HL-60/S4 treated with phorbol 12-myristate 13-acetate at 8.2 ng/mL for 4 days and 3 days (cell line): ENCODE results near the gene TRDMT1.

Experiments used
- in situ Hi-C: fragments of 300-500 bp; cut with MboI; formaldehyde crosslinking; loops from 2 replicates; pipeline ENCODE4 v1.15.0; 2022; ENCODE audit warnings: low sequenced_read_pairs

Gene TRDMT1, protein sequence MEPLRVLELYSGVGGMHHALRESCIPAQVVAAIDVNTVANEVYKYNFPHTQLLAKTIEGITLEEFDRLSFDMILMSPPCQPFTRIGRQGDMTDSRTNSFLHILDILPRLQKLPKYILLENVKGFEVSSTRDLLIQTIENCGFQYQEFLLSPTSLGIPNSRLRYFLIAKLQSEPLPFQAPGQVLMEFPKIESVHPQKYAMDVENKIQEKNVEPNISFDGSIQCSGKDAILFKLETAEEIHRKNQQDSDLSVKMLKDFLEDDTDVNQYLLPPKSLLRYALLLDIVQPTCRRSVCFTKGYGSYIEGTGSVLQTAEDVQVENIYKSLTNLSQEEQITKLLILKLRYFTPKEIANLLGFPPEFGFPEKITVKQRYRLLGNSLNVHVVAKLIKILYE

GRCh38 chr10:17200912-17201793 is at the start of gene TRDMT1:
TSS of gene TRDMT1 (minus strand) at chr10:17201672. CDS start at chr10:17201634, 38 bp downstream.
- in situ Hi-C loops = no loop called here

- in situ Hi-C loops = loop anchor here (5.0 kb wide), 1 partner anchor 403 kb away; no protein-coding TSS in a partner anchor
Observed at GRCh38 chr10:17250736-17251135, 49.3 kb upstream of the TRDMT1 start.

DNA sequence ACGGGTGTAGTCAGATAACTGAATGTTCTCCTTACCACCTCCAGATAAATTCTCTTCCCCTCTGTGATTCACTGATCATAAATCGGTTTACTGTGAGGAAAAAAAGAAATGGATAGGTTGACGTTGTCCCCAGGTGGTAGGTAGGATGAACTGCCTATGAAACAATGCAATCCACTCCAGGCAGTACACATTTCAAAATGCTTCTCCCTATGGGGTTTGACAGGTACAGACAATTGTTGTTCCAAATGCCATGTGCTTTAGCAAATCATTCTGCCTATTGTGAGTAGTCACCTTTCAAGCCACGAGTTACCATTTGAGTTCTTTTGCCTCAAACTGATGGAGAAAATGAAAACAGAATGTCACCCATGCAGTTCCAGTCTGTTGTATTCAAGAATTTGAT is 48.3 kb upstream of the TRDMT1 start:
- in situ Hi-C loops = loop anchor here (5.0 kb wide), 1 partner anchor 403 kb away; no protein-coding TSS in a partner anchor

- in situ Hi-C loops = no loop called here
Observed at GRCh38 chr10:17248964-17249363, 47.5 kb upstream of the TRDMT1 start.

GRCh38 chr10:17247210-17247609 is 45.7 kb upstream of the TRDMT1 start:
- in situ Hi-C loops = no loop called here

DNA sequence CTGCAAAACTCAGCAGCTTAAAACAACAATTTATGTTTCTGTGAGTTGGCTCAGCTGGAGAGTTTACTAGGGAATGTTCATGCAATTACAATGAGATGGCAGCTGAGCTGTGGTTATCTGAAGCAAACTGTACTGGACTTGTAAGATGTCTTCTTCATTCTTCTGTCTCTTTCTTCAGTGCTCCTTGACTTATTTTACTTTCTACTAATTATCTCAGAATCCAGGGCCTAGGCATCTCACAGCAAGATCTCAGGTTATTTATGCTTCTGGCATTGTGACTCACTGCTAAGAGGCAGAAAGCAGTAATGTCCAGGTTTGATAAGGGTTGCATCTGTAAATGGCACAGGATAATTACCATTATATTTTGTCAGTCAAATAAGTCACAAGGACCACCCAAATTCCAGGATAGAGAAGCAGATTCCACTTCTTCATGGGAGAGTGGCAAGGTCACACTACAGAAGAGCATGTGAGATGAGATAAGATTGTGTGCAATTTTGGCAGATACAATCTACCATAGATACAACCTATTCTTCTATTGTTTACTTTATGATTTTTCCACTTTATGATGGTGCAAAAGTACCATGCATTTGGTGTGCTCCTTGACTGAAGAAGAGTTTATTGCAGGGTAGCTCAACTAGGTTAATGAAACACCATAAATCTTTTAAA is 43.4 kb upstream of the TRDMT1 start:
- in situ Hi-C loops = no loop called here

DNA sequence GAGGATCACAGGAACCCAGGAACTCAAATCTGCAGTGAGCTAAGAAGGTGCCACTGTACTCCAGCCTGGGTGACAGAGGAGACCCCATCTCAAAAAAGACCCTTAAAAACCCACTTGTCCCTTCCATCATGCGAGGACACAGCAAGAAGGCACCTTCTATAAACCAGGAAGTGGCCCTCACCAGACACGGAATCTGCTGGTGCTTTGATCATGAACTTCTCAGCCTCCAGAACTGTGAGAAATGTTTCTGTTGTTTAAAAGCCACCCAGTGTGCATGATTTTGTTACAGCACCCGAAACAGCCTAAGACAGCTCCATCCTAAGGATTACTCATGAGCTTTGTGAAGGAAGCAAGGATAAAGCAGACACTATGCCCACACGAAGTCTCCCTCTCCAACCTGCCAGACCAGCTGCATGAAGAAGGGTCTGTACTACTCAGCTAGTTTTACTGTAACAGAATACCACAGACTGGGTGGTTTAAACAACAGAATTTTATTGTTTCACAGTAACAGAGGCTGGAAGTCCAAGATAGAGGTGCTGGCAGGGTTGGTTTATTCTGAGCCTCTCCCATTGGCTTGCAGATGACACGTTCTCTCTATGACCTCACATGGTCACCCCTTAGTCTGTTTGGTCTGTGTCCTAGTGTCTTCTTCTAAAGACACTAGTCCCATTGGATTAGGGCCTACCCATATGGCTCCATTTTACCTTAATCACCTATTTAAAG is 40.3 kb upstream of the TRDMT1 start:
- in situ Hi-C loops = no loop called here

DNA sequence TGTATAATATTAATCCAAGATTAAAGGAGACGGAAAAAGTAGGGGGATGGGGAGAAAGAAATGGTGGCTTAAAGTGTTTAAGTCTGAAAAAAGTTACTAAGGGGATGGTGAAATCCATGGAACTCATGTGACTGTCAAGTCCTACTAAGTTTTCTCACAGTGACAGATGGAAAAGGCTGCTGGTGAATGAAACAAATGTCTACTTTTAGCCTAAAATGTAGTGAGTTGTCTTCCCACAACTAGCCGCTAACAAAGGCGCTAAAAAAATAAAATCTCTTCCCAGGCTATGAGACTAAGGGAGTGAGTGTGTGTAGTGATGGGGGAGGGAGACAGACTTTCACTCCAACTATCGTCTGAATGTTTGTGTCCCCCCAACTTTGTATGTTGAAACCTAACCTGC is 39.1 kb upstream of the TRDMT1 start:
- in situ Hi-C loops = no loop called here

DNA sequence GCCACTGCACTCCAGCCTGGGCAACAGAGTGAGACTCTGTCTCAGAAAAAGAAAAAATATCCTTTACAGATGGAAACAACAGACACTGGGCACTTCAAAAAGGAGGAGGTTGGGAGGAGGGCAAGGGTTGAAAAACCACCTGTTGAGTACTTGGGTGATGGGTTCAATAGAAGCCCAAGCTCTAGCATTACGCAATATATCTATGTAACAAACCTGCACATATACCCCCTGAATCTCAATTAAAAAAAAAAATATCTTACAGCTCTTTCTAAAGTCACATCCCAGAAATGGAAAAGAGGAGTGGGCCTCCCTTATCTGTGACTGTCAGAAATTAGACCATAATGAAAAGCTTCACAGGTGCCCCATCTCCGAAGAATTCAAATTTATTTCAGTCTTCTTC is 38.6 kb upstream of the TRDMT1 start:
- in situ Hi-C loops = no loop called here

DNA sequence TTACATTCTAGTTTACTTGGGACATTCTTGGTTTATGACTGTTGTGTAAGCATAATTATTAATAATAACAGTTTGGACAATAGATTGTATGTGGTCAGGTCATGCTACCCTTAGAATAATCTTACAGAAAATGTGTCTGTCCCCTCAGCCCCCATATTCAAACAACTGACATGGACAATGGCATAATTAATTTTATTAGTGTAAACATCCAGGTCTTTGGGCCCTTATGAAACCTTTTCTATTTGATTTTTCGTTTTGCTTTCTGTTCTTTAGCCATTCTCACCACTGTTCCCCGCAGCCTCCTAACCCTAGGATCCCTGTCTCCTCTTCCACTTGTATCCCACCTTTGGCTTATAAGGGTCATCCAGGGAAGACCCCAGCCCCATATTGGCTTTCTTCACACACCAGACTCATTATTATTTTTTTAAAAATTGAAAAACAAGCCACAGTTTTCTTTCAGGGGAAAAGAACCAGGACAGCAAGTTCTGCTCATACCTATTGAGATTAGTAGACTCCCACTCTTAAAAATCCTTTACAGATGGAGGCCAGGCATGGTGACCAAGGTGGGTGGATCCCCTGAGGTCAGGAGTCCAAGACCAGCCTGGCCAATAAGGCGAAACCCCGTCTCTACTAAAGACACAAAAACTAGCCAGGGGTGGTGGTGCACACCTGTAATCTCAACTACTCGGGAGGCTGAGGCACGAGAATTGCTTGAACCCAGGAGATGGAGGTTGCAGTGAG is 38.0 kb upstream of the TRDMT1 start:
- in situ Hi-C loops = no loop called here

DNA sequence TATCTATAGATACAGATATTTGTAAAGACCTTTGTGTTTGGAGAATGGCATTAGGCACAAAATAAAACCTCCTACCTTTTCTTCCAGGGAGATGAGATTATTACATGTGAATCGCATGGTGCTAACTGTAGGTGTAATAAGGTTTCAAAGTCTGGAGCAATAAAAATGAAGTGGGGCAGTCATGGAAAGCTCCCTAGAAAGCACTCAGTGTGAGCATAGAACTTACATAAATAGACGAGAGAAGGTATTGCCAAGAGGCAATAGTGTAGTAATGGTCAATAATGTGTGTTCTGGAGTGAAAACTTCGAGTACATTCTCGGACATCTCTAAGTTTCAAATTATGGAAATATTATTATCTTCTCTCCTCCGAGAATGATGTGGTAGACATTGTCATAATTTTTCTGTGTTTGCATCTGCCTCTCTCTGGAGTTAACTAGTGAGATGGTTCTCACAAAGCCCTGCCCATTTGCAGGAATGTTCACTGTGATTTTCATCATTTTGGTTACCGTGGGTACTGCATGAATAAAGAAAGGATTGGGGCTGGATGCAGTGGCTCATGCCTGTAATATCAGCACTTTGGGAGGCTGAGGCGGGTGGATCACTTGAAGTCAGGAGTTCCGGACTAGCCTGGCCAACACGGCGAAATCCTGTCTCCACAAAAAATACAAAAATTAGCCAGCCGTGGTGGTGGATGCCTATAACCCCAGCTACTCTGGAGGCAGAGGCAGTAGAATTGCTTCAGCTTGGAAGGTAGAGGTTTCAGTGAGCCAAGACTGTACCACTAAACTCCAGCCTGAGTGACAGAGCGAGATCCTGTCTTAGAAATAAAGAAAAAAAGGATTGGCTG is 37.2 kb upstream of the TRDMT1 start:
- in situ Hi-C loops = no loop called here

- in situ Hi-C loops = no loop called here
Observed at GRCh38 chr10:17237915-17238444, 36.5 kb upstream of the TRDMT1 start.

DNA sequence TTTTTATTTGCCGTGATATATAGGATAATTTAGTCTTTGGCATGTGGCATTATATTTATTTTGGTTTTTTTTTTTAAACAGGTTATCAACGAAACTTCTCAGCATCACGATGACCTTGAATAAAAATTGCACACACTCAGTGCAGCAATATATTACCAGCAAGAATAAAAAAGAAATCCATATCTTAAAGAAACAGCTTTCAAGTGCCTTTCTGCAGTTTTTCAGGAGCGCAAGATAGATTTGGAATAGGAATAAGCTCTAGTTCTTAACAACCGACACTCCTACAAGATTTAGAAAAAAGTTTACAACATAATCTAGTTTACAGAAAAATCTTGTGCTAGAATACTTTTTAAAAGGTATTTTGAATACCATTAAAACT is 35.7 kb upstream of the TRDMT1 start:
- in situ Hi-C loops = no loop called here

- in situ Hi-C loops = no loop called here
Observed at GRCh38 chr10:17236468-17237148, 35.1 kb upstream of the TRDMT1 start.

- in situ Hi-C loops = no loop called here
Observed at GRCh38 chr10:17235136-17235535, 33.7 kb upstream of the TRDMT1 start.

- in situ Hi-C loops = no loop called here
Observed at GRCh38 chr10:17234431-17234945, 33.0 kb upstream of the TRDMT1 start.

DNA sequence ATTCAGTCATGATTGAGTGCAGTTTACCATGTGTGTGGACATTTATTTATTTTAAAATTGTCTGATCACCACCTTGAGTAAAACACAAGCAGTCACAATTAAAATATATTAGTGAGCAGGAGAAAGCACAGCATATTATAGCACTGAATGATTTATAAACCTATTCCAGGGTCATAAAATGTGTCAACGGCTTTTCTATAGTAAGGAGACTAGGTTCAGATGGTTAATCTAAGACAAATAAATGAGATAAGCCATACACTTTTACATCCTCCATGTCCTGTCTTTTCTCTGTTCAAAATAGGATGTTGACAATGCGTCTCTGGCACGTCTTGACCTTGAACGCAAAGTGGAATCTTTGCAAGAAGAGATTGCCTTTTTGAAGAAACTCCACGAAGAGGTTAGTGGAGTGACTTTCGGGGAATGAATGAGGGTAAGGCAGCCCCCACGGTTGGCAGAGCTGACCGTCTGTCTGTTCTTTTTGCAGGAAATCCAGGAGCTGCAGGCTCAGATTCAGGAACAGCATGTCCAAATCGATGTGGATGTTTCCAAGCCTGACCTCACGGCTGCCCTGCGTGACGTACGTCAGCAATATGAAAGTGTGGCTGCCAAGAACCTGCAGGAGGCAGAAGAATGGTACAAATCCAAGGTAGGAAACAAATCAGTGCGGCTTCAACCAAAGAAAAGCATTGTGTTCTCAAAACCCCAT is 32.0 kb upstream of the TRDMT1 start:
- in situ Hi-C loops = no loop called here
